Endothelial cell of umbilical vein (primary cell): ENCODE measurements around the gene DIP2B. TPM values are rescaled to one million over a fixed set of nuclear protein-coding genes. Genes with fewer than 3 reads are reported as not detected.

Experiments used
- BruUV-seq: library from RNA; stranded (reverse); fragments of 400-500 nt; replicated peaks from 2 replicates; lab custom pipeline; 2021; lab: Mats Ljungman, UMichigan
- CTCF ChIA-PET: fragments of 300-600, 350-600 bp; sonication (Branson Sonifier 250); formaldehyde crosslinking; loops from one replicate; lab custom pipeline; 2021; ENCODE audit warnings: antibody characterized with exemption, inconsistent platforms; lab: Charles Lee
- POLR2A ChIA-PET: fragments of 300-600, 350-600 bp; sonication (Branson Sonifier 250); formaldehyde crosslinking; loops from one replicate; lab custom pipeline; 2021; ENCODE audit warnings: antibody characterized with exemption, inconsistent platforms; lab: Charles Lee
- DNase-seq: peaks from one replicate; pipeline ENCODE4 v3.0.0-alpha.2; 2011; ENCODE audit warnings: low read depth, low spot score
- FAIRE-seq: peaks from 2 replicates; lab custom pipeline; 2011; peaks lifted over from hg19 to GRCh38; lab: Jason Lieb, UNC
- H2AFZ ChIP-seq: 2 replicates; pipeline ENCODE4 v1.6.0; 2012; ENCODE audit warnings: low read depth, low read length, control low read depth, inconsistent platforms
- H3K27ac ChIP-seq: 2 replicates; pipeline ENCODE4 v1.5.1; 2011; ENCODE audit warnings: low read depth, mild to moderate bottlenecking, control low read depth, low read length, moderate library complexity; ENCODE audit not compliant: insufficient read depth
- H3K27me3 ChIP-seq, 2 experiments: 2 replicates each; pipeline versions ENCODE4 v1.6.0 to v1.6.1; 2011; ENCODE audit warnings: low read length in 2 of 2, mixed read lengths in 1 of 2; ENCODE audit not compliant: control insufficient read depth in 2 of 2, insufficient read depth in 2 of 2
- H3K36me3 ChIP-seq, 2 experiments: 2 replicates in 1 of 2; 3 replicates in 1 of 2; pipeline ENCODE4 v1.5.1; 2011; ENCODE audit warnings: low read length in 2 of 2, mild to moderate bottlenecking in 1 of 2, moderate library complexity in 1 of 2; ENCODE audit not compliant: control insufficient read depth in 2 of 2, insufficient read depth in 2 of 2; ENCODE audit errors: extremely low read depth in 1 of 2
- H3K4me1 ChIP-seq: 3 replicates; pipeline ENCODE4 v1.5.1; 2011; ENCODE audit warnings: mild to moderate bottlenecking, low read length; ENCODE audit not compliant: control insufficient read depth, insufficient read depth; ENCODE audit errors: extremely low read depth
- H3K4me2 ChIP-seq: 2 replicates; pipeline ENCODE4 v1.6.1; 2011; ENCODE audit warnings: low read length, control low read depth, mixed read lengths; ENCODE audit not compliant: insufficient read depth
- H3K4me3 ChIP-seq, 3 experiments: fragments of 200-600 bp in 1 of 3; sonication (generic), shearing (Covaris generic) in 1 of 3; replicated peaks in 1 of 3; 2 replicates each; pipeline ENCODE4 v1.5.1; 2011 to 2016; ENCODE audit warnings: control low read depth in 3 of 3, low read length in 3 of 3, mild to moderate bottlenecking in 2 of 3, inconsistent platforms in 1 of 3, low read depth in 1 of 3, moderate library complexity in 1 of 3; ENCODE audit not compliant: insufficient read depth in 1 of 3
- H3K79me2 ChIP-seq: 2 replicates; pipeline ENCODE4 v1.6.0; 2012; ENCODE audit warnings: low read length, inconsistent platforms; ENCODE audit not compliant: control insufficient read depth, insufficient read depth
- H3K9ac ChIP-seq: replicated peaks from 2 replicates; pipeline ENCODE3; 2011; ENCODE audit warnings: low read length, control low read depth; ENCODE audit not compliant: insufficient read depth; ENCODE audit errors: extremely low read depth
- H3K9me1 ChIP-seq: replicated peaks from 3 replicates; pipeline ENCODE4 v1.6.0; 2011; ENCODE audit warnings: mild to moderate bottlenecking, low read length; ENCODE audit not compliant: control insufficient read depth, insufficient read depth; ENCODE audit errors: extremely low read depth
- H3K9me3 ChIP-seq: replicated peaks from 2 replicates; pipeline ENCODE4 v1.5.1; 2012; ENCODE audit warnings: low read length, inconsistent platforms; ENCODE audit not compliant: control insufficient read depth, insufficient read depth
- H4K20me1 ChIP-seq: replicated peaks from 2 replicates; pipeline ENCODE3; 2011; ENCODE audit warnings: mild to moderate bottlenecking, low read length; ENCODE audit not compliant: control insufficient read depth, insufficient read depth; ENCODE audit errors: extremely low read depth
- CTCF ChIP-seq, 2 donors: IDR thresholded peaks; 1 replicate in 1 of 2; 2 replicates in 1 of 2; pipeline ENCODE4 v1.5.1; 2011; ENCODE audit warnings: low read length in 2 of 2, mild to moderate bottlenecking in 2 of 2, moderate library complexity in 2 of 2, control low read depth in 1 of 2, inconsistent platforms in 1 of 2, low read depth in 1 of 2; ENCODE audit not compliant: insufficient read depth in 1 of 2; ENCODE audit errors: extremely low read depth in 1 of 2
- FOS ChIP-seq: IDR thresholded peaks from 2 replicates; pipeline ENCODE4 v1.6.1; 2011; ENCODE audit warnings: mild to moderate bottlenecking, low read length, moderate library complexity, borderline replicate concordance; ENCODE audit not compliant: insufficient read depth
- GATA2 ChIP-seq: IDR thresholded peaks from 2 replicates; pipeline ENCODE4 v1.7.0; 2011; ENCODE audit warnings: low read depth, mild to moderate bottlenecking, moderate library complexity, mixed read lengths, low read length; ENCODE audit not compliant: insufficient read length, insufficient read depth
- JUN ChIP-seq: IDR thresholded peaks from 2 replicates; pipeline ENCODE4 v1.6.1; 2011; ENCODE audit warnings: borderline replicate concordance, low read depth; ENCODE audit not compliant: insufficient read length, insufficient read depth
- MAX ChIP-seq: IDR thresholded peaks from 2 replicates; pipeline ENCODE4 v1.6.1; 2011; ENCODE audit not compliant: insufficient read depth, insufficient read length
- MYC ChIP-seq: IDR thresholded peaks from one replicate; pipeline ENCODE4 v1.6.1; 2011; ENCODE audit warnings: mild to moderate bottlenecking, low read depth, low read length
- POLR2AphosphoS5 ChIP-seq: IDR thresholded peaks from 2 replicates; pipeline ENCODE4 v1.6.1; 2012; ENCODE audit warnings: low read depth, mild to moderate bottlenecking, control low read depth, low read length, moderate library complexity; ENCODE audit not compliant: insufficient read depth
- dilution Hi-C: fragments of 300-500 bp; cut with MboI; formaldehyde crosslinking; loops from one replicate; pipeline ENCODE4 v1.15.0; 2019; ENCODE audit warnings: low sequenced_read_pairs; ENCODE audit not compliant: extremely low pct_ligation_motif_present
- intact Hi-C: fragments of 100-400 bp; cut with micrococcal nuclease; formaldehyde crosslinking; loops from one replicate; pipeline ENCODE4 v1.10.0; 2022
- polyA plus RNA-seq, 4 experiments: library from polyadenylated mRNA; depleted of rRNA in 3 of 4; stranded (reverse) in 3 of 4; unstranded in 1 of 4; fragments of >200 nt; gene quantifications; 2 replicates each; pipeline versions ENCODE4 v1.2.1 to v1.2.3, GENCODE V29; 2011 to 2012; ENCODE audit warnings: missing spikeins in 1 of 4
- total RNA-seq: library from RNA; stranded (reverse); gene quantifications from 2 replicates; pipeline ENCODE4 v1.2.3, GENCODE V29; 2021

Gene DIP2B
- total and polyA plus RNA-seq, 2 donors (not counting 3 experiments of a cell fraction or from before 2014, with no cell fraction given): 14.5 to 28.0 TPM

GRCh38 chr12:50706606-50707005 is 201.8 kb downstream of the DIP2B start:
- no peaks in the 10 kb centered on the region for H3K4me1 ChIP-seq
- intact Hi-C loops (no loop called here), dilution Hi-C loops (no loop called here)
- no TSS peak for BruUV-seq
- TF ChIP-seq JUN: no peak
- TF ChIP-seq CTCF (IDR thresholded peaks at IDR 0.05; ENCODE audit: extremely low read depth in 1 of 2, insufficient read depth in 1 of 2, low read depth in 1 of 2, low read length in 2 of 2): no peak
- TF ChIP-seq GATA2: no peak
- no peak for TF ChIP-seq POLR2AphosphoS5
- TF ChIP-seq FOS: no peak
- no peak for TF ChIP-seq MAX
- TF ChIP-seq MYC: no peak
- H3K9ac ChIP-seq: no peak overlapping the region
- H3K27ac ChIP-seq: no peak overlapping the region
- H3K36me3 ChIP-seq: peaks cover 11 to 23% of the 10 kb centered on the region in 2 experiments
- no peak overlapping the region for H3K4me3 ChIP-seq
- no peak overlapping the region for H2AFZ ChIP-seq
- H3K27me3 ChIP-seq: no peaks in the 10 kb centered on the region
- POLR2A ChIA-PET: no interaction called here
- no peak for DNase-seq
- H3K9me1 ChIP-seq: no peaks in the 10 kb centered on the region
- H4K20me1 ChIP-seq: no peaks in the 10 kb centered on the region
- H3K79me2 ChIP-seq: no peaks in the 10 kb centered on the region
- FAIRE-seq: no peak
- CTCF ChIA-PET: interaction anchor here (1.1 to 2.0 kb wide), 2 partner anchors 10 to 202 kb away, joined by 3 to 8 read pairs; partner anchors contain the start of gene DIP2B
- H3K4me2 ChIP-seq: no peak overlapping the region
- no peaks in the 10 kb centered on the region for H3K9me3 ChIP-seq
